ENCODE data around the gene CNN2.

The CNN2 gene

DNA sequence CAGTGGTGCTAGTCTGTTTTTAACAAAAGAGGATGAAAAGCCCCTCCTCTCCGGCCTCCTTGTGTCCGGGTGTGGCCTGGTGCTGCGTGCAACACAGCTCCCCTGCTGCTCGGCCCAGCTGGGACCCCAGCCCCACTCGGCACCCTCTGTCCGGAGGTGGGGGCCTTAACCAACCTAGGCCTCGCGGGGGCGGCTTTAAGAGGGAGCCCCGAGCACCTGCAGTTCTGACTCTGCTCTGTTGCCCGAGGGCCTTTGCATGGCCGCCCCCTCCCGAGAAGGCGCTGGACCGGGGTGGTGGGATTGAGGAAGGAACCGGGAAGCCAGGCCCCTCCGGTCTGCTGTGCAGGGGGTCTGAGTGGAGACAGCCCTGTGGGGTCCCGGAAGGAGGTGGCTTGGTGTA is 31.9 kb upstream of the CNN2 start:
- no peak for DNase-seq (ENCODE audit: low read depth, low spot score)
- H3K4me3 ChIP-seq (ENCODE audit: low read depth, low read length) = no peak overlapping the region
- TF ChIP-seq, protein P1, sequence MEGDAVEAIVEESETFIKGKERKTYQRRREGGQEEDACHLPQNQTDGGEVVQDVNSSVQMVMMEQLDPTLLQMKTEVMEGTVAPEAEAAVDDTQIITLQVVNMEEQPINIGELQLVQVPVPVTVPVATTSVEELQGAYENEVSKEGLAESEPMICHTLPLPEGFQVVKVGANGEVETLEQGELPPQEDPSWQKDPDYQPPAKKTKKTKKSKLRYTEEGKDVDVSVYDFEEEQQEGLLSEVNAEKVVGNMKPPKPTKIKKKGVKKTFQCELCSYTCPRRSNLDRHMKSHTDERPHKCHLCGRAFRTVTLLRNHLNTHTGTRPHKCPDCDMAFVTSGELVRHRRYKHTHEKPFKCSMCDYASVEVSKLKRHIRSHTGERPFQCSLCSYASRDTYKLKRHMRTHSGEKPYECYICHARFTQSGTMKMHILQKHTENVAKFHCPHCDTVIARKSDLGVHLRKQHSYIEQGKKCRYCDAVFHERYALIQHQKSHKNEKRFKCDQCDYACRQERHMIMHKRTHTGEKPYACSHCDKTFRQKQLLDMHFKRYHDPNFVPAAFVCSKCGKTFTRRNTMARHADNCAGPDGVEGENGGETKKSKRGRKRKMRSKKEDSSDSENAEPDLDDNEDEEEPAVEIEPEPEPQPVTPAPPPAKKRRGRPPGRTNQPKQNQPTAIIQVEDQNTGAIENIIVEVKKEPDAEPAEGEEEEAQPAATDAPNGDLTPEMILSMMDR (IDR thresholded peaks at IDR 0.05; ENCODE audit: low read depth, low read length) = no peak
- in situ Hi-C loops (cut with HindIII; ENCODE audit: low sequenced_read_pairs) = no loop called here

GRCh38 chr19:995051-995827 is 31.2 kb upstream of the CNN2 start:
- TF ChIP-seq, protein P1 (IDR thresholded peaks at IDR 0.05; ENCODE audit: low read depth, low read length) = no peak
- H3K4me3 ChIP-seq (ENCODE audit: low read depth, low read length) = no peak overlapping the region
- no peak for DNase-seq (ENCODE audit: low read depth, low spot score)
- in situ Hi-C loops (cut with HindIII; ENCODE audit: low sequenced_read_pairs) = no loop called here

DNA sequence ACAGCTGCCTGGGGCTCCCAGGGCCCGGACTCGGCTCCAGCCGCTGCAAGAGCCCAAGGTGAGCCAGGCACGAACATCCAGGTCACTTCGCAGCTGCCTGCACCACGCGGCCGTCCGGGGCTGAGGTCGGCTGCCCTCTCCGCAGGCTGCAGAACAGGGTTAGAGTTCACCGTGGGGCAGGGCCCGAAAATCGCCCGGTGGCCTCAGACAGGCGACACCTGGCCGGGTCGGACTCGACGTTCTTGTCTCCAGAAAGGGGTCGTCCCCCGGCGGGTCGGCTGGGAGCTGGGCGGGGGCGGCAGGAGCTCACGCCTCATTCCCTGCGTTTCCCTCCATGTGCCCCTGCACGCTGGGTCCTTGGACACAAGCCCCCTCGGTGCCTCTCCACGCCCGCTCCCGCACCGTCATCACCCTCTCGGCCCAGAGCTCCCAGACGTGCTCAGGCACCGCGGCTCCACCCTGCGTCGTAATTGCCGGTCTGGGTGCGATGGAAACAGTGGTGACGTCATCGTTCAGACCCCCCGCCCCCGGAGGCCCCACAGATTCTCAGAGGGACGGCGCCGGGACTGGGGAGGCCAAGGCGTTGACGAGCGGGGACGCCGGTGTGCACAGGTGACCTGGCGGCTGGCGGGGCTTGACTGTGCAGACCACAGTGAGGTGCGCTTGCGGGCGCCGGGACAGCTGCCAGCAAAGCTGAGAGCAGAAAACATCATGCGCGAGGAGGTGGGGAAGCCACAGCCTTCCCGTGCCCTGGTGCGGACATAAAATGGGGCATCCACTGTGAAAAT is 30.2 kb upstream of the CNN2 start:
- in situ Hi-C loops (cut with HindIII; ENCODE audit: low sequenced_read_pairs) = no loop called here
- TF ChIP-seq, protein P1 (IDR thresholded peaks at IDR 0.05; ENCODE audit: low read depth, low read length) = no peak
- peak overlapping the region; percentile 17 for H3K4me3 ChIP-seq (ENCODE audit: low read depth, low read length)
- DNase-seq (ENCODE audit: low read depth, low spot score) = peak; percentile 45

DNA sequence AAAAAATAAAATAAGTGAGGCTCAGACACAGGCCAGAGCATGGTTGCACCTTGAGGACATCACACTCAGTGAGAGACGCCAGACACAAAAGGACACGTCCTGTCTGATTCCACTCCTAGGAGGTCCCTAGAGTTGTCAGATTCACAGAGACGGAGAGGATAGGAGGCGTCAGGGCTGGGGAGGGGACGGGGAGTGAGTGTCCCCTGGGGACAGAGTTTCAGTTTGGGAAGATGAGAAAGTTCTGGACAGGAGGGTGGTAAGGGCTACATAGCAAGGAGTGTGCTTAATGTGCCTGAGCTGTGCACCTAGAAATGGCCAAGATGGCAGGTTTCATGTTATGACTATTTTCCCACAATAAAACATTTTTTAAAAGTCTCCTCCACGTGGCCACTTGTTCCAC is 28.3 kb upstream of the CNN2 start:
- TF ChIP-seq, protein P1 (IDR thresholded peaks at IDR 0.05; ENCODE audit: low read depth, low read length) = no peak
- no peak overlapping the region for H3K4me3 ChIP-seq (ENCODE audit: low read depth, low read length)
- no peak for DNase-seq (ENCODE audit: low read depth, low spot score)
- in situ Hi-C loops (cut with HindIII; ENCODE audit: low sequenced_read_pairs) = no loop called here

- no peak overlapping the region for H3K4me3 ChIP-seq (ENCODE audit: low read depth, low read length)
- no peak for DNase-seq (ENCODE audit: low read depth, low spot score)
- TF ChIP-seq, protein P1 (IDR thresholded peaks at IDR 0.05; ENCODE audit: low read depth, low read length) = no peak
- in situ Hi-C loops (cut with HindIII; ENCODE audit: low sequenced_read_pairs) = no loop called here
Observed at GRCh38 chr19:999379-999719, 27.1 kb upstream of the CNN2 start.

GRCh38 chr19:1000095-1000494 is 26.3 kb upstream of the CNN2 start, which contains the start of gene GRIN3B:
Gene GRIN3B (plus strand): TSS chr19:1000419. CDS start chr19:1000438, 19 bp downstream.
- TF ChIP-seq, protein P1 (IDR thresholded peaks at IDR 0.05; ENCODE audit: low read depth, low read length) = peak; percentile 58
- no peak within 1 kb of the TSS for H3K4me3 ChIP-seq (ENCODE audit: low read depth, low read length)
- DNase-seq (ENCODE audit: low read depth, low spot score) = peak; percentile 35
- in situ Hi-C loops (cut with HindIII; ENCODE audit: low sequenced_read_pairs) = no loop called here
